ENCODE measurements around the gene EHMT1. TPM values are rescaled to one million over a fixed set of nuclear protein-coding genes. Genes with fewer than 3 reads are reported as not detected.
"Not testable (repeated sequence)": the region's sequence is repeated elsewhere in the genome, so short reads cannot be mapped to it uniquely, and the experiment has no call there.

Gene EHMT1
- polyA plus RNA-seq, 3 donors from 2014 or later, result 14.1 to 62.7 (median 14.8) TPM

DNA sequence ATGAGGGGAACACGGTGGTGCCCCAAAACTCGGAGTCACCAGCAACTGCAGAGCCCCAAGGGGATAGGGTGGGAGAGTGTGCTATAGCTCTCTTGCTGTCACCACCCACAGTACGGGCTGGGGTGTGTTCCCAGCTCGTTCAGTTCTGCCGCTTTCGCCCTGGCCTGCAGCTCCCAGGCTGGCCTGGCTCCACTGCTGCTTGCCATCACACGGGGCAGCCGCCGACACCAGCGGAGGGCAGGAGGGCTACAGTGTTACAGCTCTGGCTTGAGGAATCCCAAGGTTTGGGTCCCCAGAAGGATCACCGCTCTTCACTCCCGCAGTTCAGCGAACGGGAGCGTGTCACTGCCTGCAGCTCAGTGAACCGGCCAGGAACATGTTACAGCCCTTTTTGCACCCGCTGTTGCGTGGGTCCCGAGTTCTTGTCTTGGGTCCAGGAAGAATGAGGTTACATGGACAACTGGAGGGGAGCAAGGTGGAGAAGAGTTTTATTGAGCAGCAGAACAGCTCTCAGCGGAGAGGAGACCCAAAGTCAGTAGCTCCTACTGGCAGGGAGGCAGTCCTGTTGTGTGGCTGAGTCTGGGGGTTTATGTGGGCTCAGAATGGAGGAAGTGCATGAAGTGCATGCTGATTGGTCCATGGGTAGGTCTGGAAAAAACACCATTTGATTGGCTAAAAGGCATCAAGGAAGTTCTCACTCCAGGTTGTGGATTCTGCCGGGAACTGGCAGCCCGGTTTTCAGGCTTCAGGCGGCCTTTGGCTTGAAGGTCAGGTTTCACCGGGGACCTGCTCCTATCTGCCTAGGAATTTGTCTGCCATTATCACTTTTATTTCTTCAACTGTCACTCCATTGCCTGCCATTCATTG is 113.4 kb downstream of the EHMT1 start:
- H3K4me1 Mint-ChIP-seq, result peaks cover 37 to 49% of the 10 kb centered on the region in 2 donors
- no peak overlapping the region for H3K4me3 Mint-ChIP-seq
- H3K27ac Mint-ChIP-seq, result peak overlapping the region in 1 of 6 donors; percentile 31
- DNase-seq, result no peak
- H3K36me3 Mint-ChIP-seq, result peaks cover 51 to 70% (median 62%) of the 10 kb centered on the region in 3 donors
- H3K27me3 Mint-ChIP-seq (ENCODE audit: low read depth in 3 of 3), result peaks cover 0 to 6% (median 0%) of the 10 kb centered on the region in 3 donors
- peaks cover 3 to 14% (median 12%) of the 10 kb centered on the region in 6 donors for H3K9me3 Mint-ChIP-seq

DNA sequence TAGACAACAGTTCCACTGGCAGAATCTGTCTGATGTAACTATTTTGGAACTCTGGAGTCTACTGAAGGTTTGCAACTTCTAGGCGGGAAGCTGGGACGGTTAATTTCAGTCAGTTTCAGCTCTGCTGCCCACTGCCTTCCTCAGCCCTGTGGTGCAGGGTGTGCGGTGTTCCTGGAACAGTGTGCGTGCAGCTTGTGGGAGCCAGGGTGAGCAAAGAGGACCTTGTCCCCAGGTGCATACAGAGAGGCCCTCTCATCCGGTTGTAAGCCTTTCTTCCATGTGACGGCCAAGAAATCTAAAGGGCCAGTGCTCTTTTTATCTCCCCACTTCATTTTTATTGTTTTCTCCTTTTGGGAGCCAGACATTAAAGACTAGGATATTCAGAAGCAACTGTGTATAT is 114.6 kb downstream of the EHMT1 start:
- no peak overlapping the region for H3K4me3 Mint-ChIP-seq
- no peak overlapping the region for H3K27ac Mint-ChIP-seq
- peaks cover 0 to 6% (median 0%) of the 10 kb centered on the region in 3 donors for H3K27me3 Mint-ChIP-seq (ENCODE audit: low read depth in 3 of 3)
- peaks cover 0 to 14% (median 12%) of the 10 kb centered on the region in 6 donors for H3K9me3 Mint-ChIP-seq
- no peak for DNase-seq
- peaks cover 41 to 64% (median 49%) of the 10 kb centered on the region in 3 donors for H3K36me3 Mint-ChIP-seq
- H3K4me1 Mint-ChIP-seq, result peaks cover 26 to 43% of the 10 kb centered on the region in 2 donors

DNA sequence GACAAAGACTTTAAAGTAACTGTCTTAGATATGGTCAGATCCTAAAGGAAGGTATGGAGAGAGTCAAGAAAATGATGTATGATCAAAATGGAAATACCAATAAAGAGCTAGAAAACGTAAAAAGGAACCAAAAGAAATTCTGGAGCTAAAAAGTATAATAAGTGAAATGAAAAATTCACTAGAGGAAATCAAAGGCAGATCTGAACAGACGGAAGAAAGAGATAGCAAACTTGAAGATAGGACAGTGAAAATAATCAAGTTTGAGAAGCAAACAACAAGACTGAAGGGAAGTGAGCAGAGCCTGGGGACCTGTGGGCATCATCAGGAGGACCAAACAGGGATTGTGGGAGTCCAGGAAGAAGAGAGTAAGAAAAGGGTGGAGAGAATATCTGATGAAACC is 115.4 kb downstream of the EHMT1 start:
- Mint-ChIP-seq H3K27me3 (ENCODE audit: low read depth in 3 of 3) (peaks cover 0 to 6% (median 0%) of the 10 kb centered on the region in 3 donors), H3K4me1 (peaks cover 24 to 45% of the 10 kb centered on the region in 2 donors), H3K36me3 (peaks cover 38 to 61% (median 46%) of the 10 kb centered on the region in 3 donors), H3K27ac (peak overlapping the region in 2 of 6 donors; percentile 22 to 36), H3K9me3 (peaks cover 0 to 14% (median 12%) of the 10 kb centered on the region in 6 donors), H3K4me3 (no peak overlapping the region)
- DNase-seq, result no peak

DNA sequence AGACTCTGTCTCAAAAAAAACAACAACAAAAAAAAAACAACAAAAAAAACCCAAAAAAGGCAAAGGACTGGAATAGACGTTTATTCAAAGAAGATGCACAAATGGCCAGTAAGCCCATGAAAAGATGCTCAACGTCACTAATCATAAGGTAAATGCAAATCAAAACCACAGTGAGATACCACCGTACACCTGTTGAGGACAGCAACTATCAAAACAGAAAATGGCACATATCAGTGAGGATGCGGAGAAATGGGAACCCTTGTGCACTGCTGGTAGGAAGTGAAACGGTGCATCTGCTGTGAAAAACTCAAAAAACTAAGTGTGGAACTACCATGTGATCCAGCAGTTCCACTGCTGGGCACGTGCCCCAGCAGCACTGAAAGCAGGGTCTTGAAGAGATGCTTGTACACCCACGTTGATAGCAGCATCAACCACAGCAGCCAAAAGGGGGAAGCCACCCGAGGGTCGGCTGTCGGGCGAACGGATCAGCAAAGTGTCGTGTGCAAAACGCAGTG is 119.4 kb downstream of the EHMT1 start:
- not testable (repeated sequence) for H3K4me3 Mint-ChIP-seq
- peaks cover 0 to 14% (median 10%) of the 10 kb centered on the region in 6 donors for H3K9me3 Mint-ChIP-seq

DNA sequence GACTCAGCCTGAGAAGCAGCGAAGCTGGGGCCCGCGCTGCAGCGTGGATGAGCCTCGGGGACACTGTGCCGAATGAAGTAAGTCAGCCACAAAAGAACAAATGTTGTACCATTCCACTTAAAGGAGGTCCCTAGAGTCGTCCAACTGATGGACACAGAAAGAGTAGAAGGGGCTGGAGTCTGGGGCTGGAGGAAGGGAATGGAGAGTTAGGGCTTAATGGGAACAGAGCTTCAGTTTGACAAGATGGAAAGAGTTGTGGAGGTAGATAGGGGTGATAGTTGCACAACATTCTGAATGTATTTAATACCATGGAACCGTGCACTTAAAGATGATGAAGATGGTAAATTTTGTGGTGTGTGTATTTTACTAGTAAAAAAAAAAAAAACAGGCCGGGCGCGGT is 119.9 kb downstream of the EHMT1 start:
- Mint-ChIP-seq H3K36me3 (peaks cover 20 to 35% (median 20%) of the 10 kb centered on the region in 3 donors), H3K4me3 (no peak overlapping the region), H3K9me3 (peaks cover 0 to 13% (median 9%) of the 10 kb centered on the region in 6 donors), H3K4me1 (peaks cover 27 to 37% of the 10 kb centered on the region in 2 donors), H3K27me3 (ENCODE audit: low read depth in 3 of 3) (peaks cover 0 to 3% (median 0%) of the 10 kb centered on the region in 3 donors), H3K27ac (peak overlapping the region in 5 of 6 donors; percentile 5 to 87 (median 51))
- no peak for DNase-seq

More for the DNA sequence above, 119.4 kb downstream of the EHMT1 start:
- not testable (repeated sequence) for DNase-seq; H3K27me3 Mint-ChIP-seq (ENCODE audit: low read depth in 3 of 3)
- H3K36me3 Mint-ChIP-seq, result peaks cover 23 to 35% (median 25%) of the 10 kb centered on the region in 3 donors
- peak overlapping the region in 3 of 6 donors; percentile 5 to 74 (median 74) for H3K27ac Mint-ChIP-seq
- H3K4me1 Mint-ChIP-seq, result peaks cover 27 to 39% of the 10 kb centered on the region in 2 donors

DNA sequence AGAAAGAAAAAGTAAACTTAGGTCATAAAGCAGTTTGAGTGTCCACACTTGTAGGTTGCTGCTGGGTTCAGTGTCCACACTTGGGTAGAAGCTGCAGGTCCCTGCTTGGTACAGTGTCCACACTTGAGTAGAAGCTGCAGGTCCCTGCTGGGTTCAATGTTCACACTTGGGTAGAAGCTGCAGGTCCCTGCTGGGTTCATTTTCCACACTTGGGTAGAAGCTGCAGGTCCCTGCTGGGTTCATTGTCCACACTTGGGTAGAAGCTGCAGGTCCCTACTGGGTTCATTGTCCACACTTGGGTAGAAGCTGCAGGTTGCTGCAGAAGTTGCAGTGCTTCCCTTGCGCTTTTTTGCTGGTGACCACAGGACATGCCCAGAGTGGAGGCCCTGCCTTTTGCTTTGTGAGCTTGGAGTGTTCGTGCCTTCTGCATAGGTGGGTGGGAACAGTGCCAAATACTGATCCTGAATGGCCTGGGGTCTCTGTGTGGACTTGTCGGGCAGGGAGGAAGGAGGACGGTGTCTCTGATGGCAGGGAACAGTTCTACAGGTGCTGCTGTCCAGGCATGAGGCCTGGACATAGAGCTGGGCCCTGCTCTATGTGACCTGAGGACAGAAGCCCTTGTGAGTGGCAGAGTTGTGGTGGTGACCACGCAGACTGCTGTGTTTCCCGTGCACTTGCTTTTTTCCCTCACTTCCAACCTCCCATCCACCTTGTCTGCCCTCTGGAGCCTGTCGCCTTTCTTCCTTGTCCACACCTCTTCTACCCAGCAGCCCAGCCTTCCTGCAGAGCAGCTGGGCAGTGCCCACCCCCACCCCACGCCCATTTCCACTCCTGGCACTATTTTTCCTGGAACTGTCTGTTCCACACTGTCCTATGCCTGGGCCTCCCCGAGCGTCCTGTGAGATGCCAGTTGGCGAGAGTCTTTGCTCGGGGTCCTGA is 120.8 kb downstream of the EHMT1 start:
- no peak for DNase-seq
- Mint-ChIP-seq H3K9me3 (peaks cover 0 to 5% (median under 1%) of the 10 kb centered on the region in 6 donors), H3K4me3 (no peak overlapping the region), H3K27me3 (ENCODE audit: low read depth in 3 of 3) (peaks cover 0 to 3% (median 0%) of the 10 kb centered on the region in 3 donors), H3K4me1 (peaks cover 28 to 31% of the 10 kb centered on the region in 2 donors), H3K36me3 (peaks cover 11 to 34% (median 16%) of the 10 kb centered on the region in 3 donors), H3K27ac (peak overlapping the region in 4 of 6 donors; percentile 12 to 81 (median 53))

DNA sequence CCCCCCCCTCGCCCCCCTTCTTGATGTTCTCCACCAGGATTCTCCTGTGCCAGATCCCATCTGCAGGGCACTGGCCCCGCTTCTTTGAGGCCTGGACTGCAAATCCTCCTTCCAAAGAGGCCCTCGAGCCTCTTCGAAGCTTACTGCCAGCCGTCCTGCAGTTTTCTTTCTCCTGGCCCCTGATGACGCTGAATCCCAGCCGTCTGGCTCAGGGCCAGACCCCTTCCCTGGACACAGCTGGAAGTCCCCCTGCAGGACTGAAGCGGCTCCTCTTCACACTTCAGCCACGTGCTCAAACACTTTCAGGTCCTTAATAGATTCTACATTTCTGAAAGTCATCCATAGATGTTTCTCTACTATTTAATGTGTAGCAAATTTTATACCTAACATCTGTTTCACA is 121.5 kb downstream of the EHMT1 start:
- peaks cover 4 to 31% (median 14%) of the 10 kb centered on the region in 3 donors for H3K36me3 Mint-ChIP-seq

DNA sequence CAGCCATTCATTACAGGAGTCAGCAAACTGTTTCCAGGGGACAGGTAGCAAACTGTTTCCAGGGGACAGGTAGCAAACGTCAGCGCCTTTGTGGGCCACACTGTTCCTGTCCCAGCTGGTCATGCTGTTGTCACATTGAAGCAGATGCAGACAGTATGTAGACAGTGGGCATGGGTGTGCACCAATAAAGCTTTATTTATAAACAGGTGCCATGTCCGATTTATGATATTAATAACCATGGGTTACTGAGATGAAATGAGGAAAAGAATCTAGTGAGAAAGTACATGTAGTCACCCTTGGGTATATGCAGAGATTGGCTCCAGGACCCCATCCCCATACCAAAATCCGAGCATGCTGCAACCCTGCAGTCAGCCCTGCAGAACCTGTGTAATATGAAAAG is 122.5 kb downstream of the EHMT1 start:
- peaks cover 0 to 3% (median 0%) of the 10 kb centered on the region in 3 donors for H3K27me3 Mint-ChIP-seq (ENCODE audit: low read depth in 3 of 3)
- peaks cover 3 to 27% (median 14%) of the 10 kb centered on the region in 3 donors for H3K36me3 Mint-ChIP-seq
- H3K4me3 Mint-ChIP-seq, result no peak overlapping the region
- H3K9me3 Mint-ChIP-seq, result no peaks in the 10 kb centered on the region
- H3K4me1 Mint-ChIP-seq, result peaks cover 36 to 48% of the 10 kb centered on the region in 2 donors
- no peak for DNase-seq
- H3K27ac Mint-ChIP-seq, result no peak overlapping the region

More for the DNA sequence above, 121.5 kb downstream of the EHMT1 start:
- Mint-ChIP-seq H3K9me3 (peaks cover 0 to 1% (median 0%) of the 10 kb centered on the region in 6 donors), H3K4me3 (no peak overlapping the region), H3K27me3 (ENCODE audit: low read depth in 3 of 3) (peaks cover 0 to 3% (median 0%) of the 10 kb centered on the region in 3 donors), H3K4me1 (peaks cover 29 to 37% of the 10 kb centered on the region in 2 donors), H3K27ac (peak overlapping the region in 4 of 6 donors; percentile 6 to 78 (median 32))
- DNase-seq, result no peak

DNA sequence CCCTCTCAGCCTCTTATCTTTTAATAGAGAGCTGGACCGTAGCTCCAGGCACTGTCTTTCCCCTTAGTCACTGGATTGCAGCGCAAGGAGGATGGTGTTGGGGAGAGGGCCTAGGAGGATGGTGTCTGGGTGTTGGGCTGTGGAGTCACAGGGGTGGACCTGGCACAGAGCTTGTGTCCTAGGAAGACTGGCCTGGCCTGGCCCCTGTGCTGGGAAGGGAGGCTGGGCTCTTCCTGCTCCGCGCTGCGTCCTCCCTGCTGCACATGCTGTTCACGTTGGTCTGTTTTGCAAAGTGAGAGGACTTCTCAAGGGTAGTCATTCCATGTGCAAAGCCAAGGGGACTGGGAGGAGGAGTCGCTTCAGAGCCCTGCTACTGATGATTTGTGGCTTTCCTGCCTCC is 123.9 kb downstream of the EHMT1 start:
- Mint-ChIP-seq H3K27me3 (ENCODE audit: low read depth in 3 of 3) (peaks cover 0 to 3% (median 0%) of the 10 kb centered on the region in 3 donors), H3K4me1 (peaks cover 40 to 54% of the 10 kb centered on the region in 2 donors), H3K27ac (peak overlapping the region in 3 of 6 donors; percentile 14 to 64 (median 47)), H3K4me3 (no peak overlapping the region), H3K36me3 (peaks cover 7 to 24% (median 14%) of the 10 kb centered on the region in 3 donors), H3K9me3 (no peaks in the 10 kb centered on the region)
- DNase-seq, result no peak

DNA sequence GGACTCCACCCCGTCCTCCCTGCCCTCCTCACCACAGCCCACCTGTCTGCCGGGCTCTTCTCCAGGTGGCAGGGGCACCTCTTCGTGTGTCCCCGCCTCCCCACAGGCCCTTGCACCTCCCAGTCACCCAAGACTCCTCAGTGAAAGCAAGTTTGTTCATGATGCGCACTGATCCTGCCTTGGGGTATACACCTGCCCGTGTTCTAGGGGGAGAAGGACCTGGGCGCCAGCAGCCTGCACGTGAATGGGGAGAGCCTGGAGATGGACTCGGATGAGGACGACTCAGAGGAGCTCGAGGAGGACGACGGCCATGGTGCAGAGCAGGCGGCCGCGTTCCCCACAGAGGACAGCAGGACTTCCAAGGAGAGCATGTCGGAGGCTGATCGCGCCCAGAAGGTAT is 124.9 kb downstream of the EHMT1 start:
- H3K27me3 Mint-ChIP-seq (ENCODE audit: low read depth in 3 of 3), result peaks cover 0 to 5% (median 2%) of the 10 kb centered on the region in 3 donors
- no peak overlapping the region for H3K27ac Mint-ChIP-seq

DNA sequence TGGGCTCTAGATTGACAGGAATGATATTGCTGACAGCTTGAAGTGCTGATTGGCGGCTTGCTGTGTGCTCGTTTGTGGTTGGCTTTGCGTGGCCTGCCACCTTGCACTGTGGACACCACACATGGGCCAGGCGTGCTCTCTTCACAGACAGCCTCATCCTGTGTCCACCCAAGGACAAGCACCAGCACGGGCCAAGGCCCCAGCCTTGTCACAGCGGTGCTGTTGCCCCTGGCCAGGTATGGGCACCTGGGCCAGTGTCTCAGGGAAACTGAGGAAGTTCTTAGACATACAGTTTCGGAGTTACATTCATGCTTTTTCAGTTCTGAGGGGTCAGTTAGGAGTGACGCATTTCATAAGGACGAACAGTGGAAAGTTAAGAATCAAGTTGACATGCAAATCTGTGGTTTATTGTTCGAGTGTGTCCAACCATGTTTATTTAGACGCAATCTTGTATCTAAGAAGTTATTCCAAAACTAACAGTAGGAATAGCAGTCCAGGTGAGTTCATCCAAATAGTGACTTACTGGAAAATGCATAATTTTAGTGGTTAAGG is 125.9 kb downstream of the EHMT1 start:
- H3K4me1 Mint-ChIP-seq, result peaks cover 35 to 50% of the 10 kb centered on the region in 2 donors
- H3K4me3 Mint-ChIP-seq, result no peak overlapping the region
- peaks cover 7 to 24% (median 14%) of the 10 kb centered on the region in 3 donors for H3K36me3 Mint-ChIP-seq
- H3K27me3 Mint-ChIP-seq (ENCODE audit: low read depth in 3 of 3), result peaks cover 0 to 5% (median 2%) of the 10 kb centered on the region in 3 donors
- no peaks in the 10 kb centered on the region for H3K9me3 Mint-ChIP-seq
- DNase-seq, result no peak
- peak overlapping the region in 4 of 6 donors; percentile 8 to 67 (median 50) for H3K27ac Mint-ChIP-seq

More for the DNA sequence above, 124.9 kb downstream of the EHMT1 start:
- peaks cover 37 to 50% of the 10 kb centered on the region in 2 donors for H3K4me1 Mint-ChIP-seq
- H3K9me3 Mint-ChIP-seq, result no peaks in the 10 kb centered on the region
- peaks cover 7 to 21% (median 14%) of the 10 kb centered on the region in 3 donors for H3K36me3 Mint-ChIP-seq
- H3K4me3 Mint-ChIP-seq, result no peak overlapping the region
- no peak for DNase-seq

DNA sequence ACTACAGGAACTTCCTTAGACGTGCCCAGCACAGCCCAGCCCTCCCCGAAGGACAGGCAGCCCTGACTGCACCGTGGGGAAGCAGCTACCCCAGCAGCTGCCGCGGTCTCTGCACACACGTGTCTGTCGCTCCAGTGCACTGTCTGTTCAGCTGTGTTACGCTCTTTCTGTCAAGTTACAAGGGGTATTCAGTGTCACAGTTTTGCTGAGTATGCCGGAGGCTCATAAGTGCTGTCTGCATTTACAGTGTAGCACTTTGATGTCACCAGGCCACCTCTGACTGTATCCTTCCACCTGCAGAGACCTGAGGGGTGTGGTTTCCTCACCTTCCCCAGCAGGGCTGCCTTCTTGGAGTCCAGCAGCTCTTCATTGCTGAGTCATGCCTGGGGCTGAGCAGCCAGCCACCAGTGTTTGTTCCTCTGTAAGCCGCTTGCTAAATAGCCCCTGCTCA is 126.8 kb downstream of the EHMT1 start:
- no peaks in the 10 kb centered on the region for H3K9me3 Mint-ChIP-seq
- H3K36me3 Mint-ChIP-seq, result peaks cover 7 to 26% (median 14%) of the 10 kb centered on the region in 3 donors
- peak; percentile 14 to 40 (median 30) for DNase-seq
- H3K27ac Mint-ChIP-seq, result peak overlapping the region; percentile 53 to 89 (median 81)
- H3K27me3 Mint-ChIP-seq (ENCODE audit: low read depth in 3 of 3), result peaks cover 0 to 5% (median 2%) of the 10 kb centered on the region in 3 donors
- peaks cover 31 to 58% of the 10 kb centered on the region in 2 donors for H3K4me1 Mint-ChIP-seq
- H3K4me3 Mint-ChIP-seq, result peak overlapping the region in 2 of 5 donors; percentile 9 to 62
